ENCODE measurements around the gene SIDT2.

Gene SIDT2

DNA sequence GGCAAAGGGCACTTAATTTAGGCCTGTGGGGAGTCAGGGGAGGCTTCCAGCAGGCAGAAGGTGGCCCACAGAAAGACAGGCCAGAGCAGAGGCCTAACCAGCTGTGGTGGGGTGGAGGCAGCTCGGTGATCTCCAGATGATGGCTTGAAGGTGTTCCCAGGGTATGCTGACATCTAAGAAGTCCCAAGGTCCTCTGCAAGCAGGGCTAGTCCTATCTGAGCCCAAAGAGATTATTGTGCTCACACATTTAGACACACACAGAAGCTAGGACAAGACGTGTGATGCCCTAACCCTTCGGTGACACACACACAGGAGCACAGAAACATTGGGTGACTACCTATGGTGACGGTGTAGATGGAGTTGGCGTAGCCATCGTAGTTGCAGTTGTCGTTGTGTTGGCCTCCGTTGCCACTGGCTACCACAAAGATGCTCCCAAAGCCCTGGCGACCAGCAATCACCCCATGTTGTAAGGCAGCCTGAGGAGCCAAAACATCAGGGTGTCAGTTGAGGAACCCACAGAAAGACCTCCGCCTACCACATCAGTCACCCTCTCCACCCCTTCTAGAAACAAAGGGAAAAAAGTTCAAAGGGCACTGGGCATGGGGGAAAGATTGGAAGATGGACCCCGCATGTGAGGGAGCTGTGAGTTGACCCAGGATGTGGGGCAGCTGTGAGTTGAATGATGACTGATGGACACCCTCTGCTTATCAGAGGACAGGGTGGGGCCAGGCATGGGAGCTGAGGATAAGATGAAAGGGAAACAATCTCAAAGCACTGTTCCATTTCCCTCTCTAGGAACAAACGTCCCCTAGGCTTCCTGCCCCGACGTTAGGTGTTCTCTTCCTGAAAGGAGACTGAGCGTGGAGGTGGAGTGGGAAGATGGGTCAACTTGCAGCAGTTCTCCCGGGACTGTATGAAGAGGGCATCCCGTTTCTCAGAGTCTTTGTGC lies 45.5 kb downstream of the SIDT2 start:
- DNase-seq = no peak

DNA sequence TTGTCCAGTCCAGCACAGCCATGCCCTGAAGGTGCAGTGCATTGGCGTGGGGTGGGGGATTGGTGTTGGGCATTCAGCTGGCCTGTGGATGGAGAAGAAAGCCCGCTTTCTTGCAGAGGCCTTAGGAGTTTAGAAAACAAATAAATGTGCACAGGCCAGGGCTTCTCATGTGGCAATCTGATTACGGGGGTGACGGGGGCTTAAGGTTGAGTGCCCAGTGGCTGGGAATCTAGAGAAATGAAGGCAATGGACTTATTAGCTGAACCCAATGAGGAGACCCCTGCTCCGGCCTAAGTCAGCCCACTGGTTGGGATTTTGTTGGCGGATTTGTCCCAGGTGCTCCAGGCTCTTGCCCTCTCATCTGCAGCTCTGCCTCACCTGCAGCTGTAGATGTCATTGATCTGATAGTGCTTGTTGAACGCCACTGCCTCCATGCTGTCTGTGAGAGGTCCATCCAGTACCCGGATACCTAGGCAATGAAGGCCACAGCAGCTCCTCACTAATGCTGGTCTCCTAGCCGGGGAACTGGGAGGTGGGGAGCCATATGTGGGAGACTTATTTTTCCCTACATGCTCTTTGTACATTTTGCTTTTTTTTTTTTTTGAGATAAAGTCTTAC lies 47.1 kb downstream of the SIDT2 start:
- DNase-seq = no peak

DNA sequence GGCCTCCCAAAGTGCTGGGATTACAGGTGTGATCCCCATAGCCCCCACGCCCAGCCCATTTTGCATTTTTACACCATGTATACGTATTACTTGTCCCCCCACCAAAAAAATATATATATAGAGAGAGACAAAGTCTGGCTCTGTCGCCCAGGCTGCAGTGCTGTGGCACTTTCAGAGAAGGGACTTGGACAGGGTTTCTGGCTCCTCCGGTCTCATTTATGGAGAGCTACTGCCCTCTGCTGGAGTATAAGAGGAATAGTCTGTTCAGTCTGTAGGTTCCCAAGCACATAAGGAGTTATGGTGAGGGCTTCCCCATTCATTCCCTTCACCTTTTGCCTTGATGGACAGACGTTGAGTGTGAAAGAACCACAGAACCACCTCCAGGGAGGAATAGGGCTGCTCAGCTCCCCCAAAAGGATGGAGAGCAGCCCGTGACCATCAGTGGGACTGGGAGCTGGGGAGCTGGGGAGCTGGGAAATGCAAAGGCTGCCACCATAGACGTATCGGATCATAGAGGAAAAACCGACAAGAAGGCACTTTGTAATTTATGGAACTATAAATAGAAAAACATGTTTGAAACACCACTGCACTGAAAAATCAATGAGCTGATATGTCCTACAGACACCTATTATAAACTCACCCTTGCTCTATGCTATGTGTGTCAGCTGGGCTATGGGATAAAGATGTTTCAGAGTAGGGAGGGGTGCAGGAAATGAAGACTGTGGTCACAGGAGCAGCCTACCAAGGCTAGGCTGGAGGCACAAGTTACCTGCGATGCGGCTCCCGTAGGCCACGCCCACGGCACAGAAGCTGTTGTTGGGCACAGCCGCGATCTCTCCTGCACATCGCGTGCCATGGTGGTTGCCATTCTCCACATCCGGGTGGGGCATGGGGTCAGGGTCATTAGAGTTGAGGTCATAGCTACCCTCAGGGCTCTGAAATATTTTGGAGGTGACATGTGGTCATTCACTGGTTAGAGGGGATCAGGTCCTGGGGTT lies 48.1 kb downstream of the SIDT2 start:
- DNase-seq = peak; percentile 17

DNA sequence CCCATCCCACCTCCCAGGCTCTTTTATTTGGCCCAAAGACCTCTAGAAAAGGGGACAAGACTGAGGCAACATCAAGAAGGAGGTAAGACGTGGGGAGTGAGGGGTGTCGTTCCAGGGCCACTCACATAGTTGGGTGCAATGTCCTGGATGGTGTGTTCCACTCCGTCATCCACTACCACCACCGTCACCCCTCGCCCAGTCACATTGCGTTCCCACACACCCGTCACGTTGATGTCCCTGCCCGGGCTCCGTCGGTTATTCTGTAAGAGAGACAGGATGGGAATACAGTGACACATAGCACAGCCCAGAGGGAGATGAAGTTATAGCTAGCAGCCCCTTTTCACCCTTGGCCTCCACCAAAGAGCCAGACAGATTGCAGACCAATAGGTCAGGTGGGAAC lies 49.5 kb downstream of the SIDT2 start:
- no peak for DNase-seq

DNA sequence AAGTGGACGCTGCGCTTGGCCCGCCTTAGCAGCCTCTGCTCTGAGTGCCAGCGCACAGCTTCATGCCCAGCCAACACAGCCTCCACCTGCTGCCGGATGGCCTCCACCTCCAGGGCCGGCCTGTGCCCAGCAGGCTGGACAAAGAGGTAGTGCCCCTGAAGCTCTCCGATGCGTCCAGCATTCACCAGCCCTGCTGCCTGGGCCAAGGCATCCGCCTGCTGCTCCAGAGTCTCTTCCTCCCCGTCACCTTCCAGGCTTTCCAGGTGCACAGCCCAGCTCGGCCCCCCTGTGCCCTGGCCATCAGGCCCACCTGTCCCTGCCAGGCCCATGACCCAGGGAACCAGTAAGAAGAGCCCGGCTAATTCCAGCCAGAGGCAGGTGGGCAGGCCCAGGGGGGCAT lies 50.9 kb downstream of the SIDT2 start:
- DNase-seq = no peak

DNA sequence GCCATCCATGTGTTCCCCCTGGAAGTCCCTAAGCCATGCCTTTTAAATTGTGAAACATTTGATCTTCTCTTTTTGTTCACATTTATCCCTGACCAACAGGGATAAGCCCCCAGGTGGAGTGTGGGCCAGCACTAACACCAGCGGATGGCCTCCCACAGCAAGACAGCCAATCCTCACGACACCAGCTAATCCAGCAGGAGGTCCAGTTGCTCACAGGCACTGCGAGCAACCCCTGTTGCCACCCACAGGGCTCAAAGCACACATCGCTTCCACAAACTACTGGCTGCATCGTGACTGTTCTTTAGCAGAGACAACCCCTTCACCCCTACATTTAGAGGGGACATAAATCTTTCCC lies 51.4 kb downstream of the SIDT2 start:
- no peak for DNase-seq

DNA sequence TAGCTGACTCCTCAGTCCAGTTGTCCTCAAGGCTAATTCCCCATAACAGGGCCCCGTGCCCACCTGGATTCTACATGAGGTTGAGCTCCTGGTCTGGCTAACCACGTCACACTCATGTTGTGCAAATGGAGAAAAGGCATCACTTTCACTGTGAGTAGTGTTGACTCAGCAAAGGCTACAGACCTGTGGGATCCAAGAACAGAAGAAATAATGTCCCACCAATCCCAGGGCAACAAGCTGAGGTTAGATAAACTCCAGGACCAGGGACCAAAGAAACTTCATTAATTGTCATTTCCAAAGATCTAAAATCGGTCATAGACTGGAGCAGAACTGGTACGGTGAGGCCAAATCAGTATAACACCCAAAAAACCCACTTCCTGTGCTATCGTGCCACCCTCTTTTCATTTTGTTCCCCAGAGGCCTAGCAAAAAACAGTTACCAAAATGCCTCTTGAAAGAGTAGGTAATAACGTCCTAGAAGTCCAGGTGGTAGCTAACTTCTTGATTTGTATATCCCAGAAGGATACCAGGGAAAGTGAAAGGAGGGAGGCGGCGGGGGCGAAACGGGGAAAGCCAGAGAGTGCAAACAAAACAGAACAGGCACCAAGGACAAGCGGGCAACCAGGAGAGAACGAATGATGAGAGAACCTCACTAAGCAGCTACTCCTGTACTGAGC lies 51.9 kb downstream of the SIDT2 start:
- DNase-seq = peak; percentile 22

DNA sequence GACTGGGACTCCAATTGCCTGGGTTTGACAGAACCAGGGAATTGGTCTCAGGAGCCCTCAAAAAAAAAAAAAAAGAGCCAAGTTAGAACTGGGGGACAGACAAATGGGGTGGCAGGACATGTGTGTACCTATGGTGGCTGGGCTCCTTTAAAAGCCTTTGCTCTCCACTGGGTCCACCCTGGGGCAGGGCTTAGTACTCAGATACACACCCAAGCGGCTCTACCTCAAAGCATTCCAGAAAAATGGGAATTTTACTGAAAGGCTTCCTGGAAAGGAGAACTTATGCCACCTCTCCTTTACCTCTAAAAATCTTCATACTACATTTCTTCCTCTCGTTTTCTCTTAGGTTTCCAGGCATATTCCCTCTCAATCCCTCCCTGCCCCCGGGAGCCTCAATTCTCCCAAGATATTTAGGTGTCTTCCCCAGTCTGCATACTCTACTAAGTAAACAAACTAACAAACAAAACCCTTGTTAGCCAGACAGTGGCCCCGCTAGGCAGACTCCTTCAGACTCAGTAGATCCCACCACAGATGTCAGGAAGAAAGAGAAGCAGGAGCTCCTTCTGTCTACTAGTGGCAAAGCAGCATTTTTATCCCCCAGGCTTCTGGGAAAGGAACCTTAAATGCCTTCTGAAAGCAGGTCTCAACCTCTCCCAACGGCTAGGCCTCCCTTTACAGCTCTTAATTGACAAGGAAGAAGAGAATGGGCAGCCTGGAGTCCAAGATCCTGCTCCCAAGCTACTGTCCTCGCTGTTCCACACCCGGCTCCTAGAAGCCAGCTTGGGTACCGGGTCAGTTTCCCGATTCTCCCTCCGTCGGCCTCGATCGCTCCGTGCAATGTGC lies 52.7 kb downstream of the SIDT2 start:
- DNase-seq = no peak

DNA sequence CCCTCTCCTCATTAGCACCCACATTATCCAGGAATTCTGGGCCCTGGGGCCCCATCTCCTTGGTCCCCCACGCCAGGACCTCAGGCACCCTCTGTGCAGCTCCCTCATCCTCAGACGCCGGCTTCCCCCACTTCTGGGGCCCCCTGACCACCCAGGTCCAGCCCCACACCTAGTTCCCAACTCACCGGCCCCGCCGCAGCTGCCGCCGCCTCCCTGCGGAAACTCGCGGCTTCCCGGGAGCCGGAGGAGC lies 53.2 kb downstream of the SIDT2 start, which contains the start of gene PCSK7:
Gene PCSK7 (minus strand): TSS at position 232 of the 250 bp plus-strand sequence. CDS start 2,229 bp downstream, outside the sequence.
- no peak for DNase-seq

DNA sequence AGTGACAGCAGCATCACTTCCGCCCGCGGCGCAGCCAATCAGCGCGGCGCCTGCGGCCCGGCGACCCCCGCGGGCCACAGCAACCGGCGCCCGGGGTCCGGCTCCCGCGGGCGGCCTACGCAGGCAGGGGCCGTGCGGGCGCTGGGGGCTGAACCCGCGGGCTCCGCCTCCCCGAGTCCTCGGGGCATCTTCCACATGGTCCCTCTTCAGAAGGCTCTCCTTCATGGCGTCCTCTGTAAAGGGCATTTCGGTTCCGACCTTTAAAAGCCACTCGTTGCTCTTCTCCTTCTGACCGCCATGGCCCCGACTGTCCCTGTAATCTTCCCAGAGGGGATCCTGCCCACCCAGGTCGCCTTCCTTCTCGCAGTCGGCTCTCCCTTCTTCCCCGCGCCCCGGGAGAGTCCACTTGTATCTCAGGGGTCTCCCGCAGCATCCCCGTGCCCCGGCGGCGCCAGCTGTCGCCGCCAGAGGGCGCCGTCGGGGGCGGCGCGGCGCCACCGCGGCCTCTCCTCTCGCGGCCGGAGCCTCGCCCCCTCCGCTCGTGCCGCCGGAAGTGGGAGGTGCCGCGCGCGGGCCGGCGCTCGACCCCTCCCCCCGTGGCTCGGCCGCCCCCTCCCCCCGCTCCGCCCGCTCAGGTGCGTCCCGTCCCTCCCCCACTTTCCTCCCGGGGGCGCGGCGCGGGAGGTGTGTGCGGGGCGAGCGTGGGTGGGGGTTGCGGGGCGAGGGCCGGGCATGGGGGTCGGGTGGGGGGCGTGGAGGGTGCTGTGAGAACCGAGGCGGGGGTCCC lies 53.7 kb downstream of the SIDT2 start, which contains the start of gene RNF214:
Gene RNF214 (plus strand): TSS at position 580 of the 787 bp plus-strand sequence. CDS start 1,602 bp downstream, outside the sequence.
- peak; percentile 68 for DNase-seq

DNA sequence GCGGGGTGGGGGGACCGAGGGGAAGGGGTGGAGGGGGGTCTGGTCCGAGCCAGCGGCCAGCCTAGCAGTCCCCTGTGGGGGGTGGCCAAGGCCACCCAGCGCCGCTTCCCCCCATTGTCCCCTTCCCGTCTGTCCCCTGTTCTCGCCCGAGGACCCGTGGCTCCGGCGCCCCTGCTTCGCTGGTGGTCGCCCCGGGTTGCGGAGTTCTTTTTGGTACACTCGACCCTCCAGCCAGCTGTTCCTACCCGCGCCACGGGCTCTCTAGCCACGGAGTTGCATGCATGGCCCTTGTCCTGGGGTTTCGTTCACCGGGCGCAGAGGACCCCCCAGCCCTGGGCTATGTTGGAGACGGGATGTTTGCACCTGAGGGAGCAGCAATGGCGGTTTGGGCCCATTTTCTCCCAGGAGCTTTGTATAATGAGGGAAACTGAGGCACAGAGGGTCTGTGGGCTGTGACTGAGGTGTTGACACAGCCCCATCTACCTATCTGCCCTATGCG lies 54.4 kb downstream of the SIDT2 start:
- no peak for DNase-seq

DNA sequence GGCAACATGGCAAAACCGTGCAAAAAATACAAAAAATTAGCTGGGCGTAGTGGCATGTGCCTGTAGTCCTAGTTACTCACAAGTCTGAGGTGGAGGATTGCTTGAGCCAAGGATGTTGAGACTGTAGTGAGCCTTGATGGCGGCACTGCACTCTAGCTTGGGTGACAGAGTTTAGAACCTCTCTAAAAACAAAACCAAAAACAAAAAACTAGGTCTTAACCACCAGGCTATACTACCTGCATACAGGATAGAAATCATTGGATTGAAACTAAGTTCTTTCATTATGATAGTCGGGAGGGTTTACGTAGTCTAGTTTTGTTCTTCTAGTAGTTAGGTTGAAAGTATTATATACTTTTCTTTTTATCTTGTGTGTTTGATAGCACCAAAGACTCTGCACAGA lies 59.7 kb downstream of the SIDT2 start:
- DNase-seq = no peak

DNA sequence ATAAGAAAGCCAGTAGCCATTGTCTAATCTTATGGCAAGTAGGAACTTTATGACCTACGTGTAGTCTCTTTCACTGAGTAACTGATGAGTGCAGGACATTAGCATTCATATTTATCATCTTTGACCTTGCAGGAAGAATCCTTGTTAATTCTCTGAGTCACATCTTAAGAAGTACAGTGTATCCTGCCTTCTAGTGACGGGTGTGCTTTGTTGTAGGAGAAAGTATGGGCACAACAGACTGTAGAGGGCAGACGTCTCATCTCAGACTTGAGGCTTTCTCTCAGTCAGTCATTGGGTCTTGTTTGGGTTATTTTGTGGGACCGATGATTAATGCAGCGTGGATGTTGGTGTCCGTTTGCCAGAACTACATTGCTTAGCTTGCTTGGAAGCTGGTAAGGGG lies 60.8 kb downstream of the SIDT2 start:
- DNase-seq = no peak
